Activated naive CD4-positive, alpha-beta T cell treated with anti-CD3 and anti-CD28 coated beads, Interleukin-2, amount 50 U/mL, for 72 hours (primary cell): ENCODE results near the gene DLX1. TPM values are rescaled to one million over a fixed set of nuclear protein-coding genes. Genes with fewer than 3 reads are reported as not detected.

Experiments
- ATAC-seq, 2 donors: fragments of 150-1000 bp; cut with Tn5 transposase; 2 replicates each; pipeline ENCODE4 v1.10.0; 2021; ENCODE audit warnings: mild to moderate bottlenecking in 2 of 2, moderate library complexity in 2 of 2
- DNase-seq, 2 donors: peaks; one replicate each; pipeline ENCODE4 v3.0.0; 2021 to 2022; ENCODE audit warnings: low spot score in 2 of 2
- H3K27ac Mint-ChIP-seq, 2 donors: one replicate each; pipeline ENCODE4 v1.8.0; 2022; ENCODE audit warnings: mild to moderate bottlenecking in 2 of 2, mixed read lengths in 2 of 2
- H3K36me3 Mint-ChIP-seq, 2 donors: one replicate each; pipeline ENCODE4 v1.8.0; 2022; ENCODE audit warnings: mixed read lengths in 2 of 2
- H3K9me3 Mint-ChIP-seq, 2 donors: one replicate each; pipeline ENCODE4 v1.8.0; 2022; ENCODE audit warnings: mixed read lengths in 2 of 2
- total RNA-seq, 2 donors: library from RNA; stranded (reverse); gene quantifications; one replicate each; pipeline ENCODE4 v1.2.3, GENCODE V29; 2022

The DLX1 gene
- total RNA-seq, 2 donors from 2014 or later: not detected

- no peak for ATAC-seq
- Mint-ChIP-seq H3K27ac (no peak overlapping the region), H3K9me3 (no peaks in the 10 kb centered on the region), H3K36me3 (peaks cover 10 to 50% of the 10 kb centered on the region in 2 donors)
- DNase-seq: no peak
These were observed 6.7 kb downstream of the DLX1 start for GRCh38 chr2:172091761-172092566.

GRCh38 chr2:172092716-172093415 lies 7.6 kb downstream of the DLX1 start:
- ATAC-seq (no peak), DNase-seq (no peak)
- H3K36me3 Mint-ChIP-seq: peaks cover 2 to 41% of the 10 kb centered on the region in 2 donors
- H3K27ac Mint-ChIP-seq: peak overlapping the region in 1 of 2 donors; percentile 16
- H3K9me3 Mint-ChIP-seq: no peaks in the 10 kb centered on the region

DNA sequence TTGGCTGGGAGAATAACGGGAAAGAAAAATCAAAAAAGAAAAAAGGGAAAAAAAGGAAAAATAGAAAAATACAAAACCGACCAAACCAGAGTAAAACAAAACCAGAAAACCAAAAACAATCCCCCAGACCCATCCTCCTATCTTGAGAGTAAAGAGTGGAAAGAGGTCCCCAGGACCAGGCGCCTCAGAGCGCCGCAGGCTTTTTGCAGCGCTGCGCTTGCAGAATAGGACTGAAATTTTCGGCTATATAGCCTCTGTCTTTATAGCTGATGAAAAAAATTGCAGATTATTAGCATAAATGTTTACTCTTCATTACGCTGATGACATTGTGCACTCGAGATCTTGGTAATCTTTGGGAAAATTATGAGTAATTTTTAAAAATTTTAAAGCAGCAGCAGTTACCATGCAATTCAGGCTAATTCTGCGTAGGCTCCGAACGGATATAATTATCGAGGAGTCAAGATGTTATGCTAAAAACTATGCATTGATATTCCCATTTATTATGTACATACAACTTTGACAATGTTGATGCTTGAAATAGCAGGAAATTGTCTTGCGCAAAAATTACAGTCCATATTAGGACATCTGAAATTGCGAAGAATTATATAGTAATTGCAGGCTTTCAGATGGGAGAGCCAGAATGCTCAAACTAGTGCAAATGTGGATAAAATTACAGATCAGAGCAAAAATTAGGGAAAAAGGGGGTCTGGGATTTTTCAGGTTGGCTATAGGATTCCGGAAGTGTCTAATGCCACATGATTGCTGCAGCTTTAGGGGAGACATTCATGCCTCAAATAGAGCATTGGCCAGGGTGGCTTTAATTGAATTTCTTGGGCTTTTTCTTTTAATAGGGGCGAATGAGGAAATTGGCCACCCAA lies 8.3 kb downstream of the DLX1 start:
- H3K36me3 Mint-ChIP-seq: peaks cover 0 to 39% of the 10 kb centered on the region in 2 donors
- H3K27ac Mint-ChIP-seq: no peak overlapping the region
- ATAC-seq: no peak
- H3K9me3 Mint-ChIP-seq: no peaks in the 10 kb centered on the region
- no peak for DNase-seq

DNA sequence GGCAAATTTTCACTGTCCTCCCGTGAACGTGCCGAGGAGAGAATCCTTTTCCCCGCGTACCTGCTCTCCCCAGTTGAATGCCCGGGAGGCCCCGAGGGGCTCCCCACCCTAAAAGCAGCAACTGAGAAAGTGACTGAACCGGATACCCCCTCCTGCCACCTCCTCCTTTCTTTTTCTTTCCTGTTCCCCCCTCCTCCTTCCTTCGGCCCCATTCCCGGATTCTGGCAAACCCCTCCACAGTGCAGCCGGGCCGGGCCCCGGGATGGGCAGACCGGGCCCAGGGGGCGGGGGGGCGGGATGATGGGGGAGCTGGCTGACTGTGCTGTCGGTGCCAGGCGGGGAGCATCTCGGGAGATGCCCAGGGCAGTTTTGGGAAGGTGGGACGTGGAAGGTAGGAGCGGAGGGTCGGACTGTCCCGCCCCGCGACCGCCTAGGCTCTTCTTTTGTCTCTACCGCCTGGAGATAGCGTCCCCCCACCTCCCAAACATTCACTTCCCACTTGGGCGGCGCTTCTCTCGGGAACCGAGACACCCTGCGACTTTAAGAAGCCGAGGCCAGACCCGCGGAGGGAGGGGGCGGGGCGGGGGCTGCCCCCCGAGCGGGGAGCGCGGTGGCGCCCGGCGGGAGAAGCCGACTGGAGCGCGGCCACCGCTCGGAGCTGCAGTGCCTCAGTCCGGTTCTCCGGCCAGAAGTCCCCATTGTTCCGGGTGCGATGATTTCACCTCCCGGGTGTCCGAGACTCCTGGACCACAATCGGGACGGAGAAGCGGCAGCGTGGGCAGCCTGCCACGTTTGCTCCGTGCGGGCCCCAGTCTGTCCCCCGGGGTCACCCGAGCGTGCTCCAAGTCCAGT lies 9.2 kb downstream of the DLX1 start:
- no peak for DNase-seq
- no peaks in the 10 kb centered on the region for H3K9me3 Mint-ChIP-seq
- no peak for ATAC-seq
- peaks cover 0 to 38% of the 10 kb centered on the region in 2 donors for H3K36me3 Mint-ChIP-seq
- no peak overlapping the region for H3K27ac Mint-ChIP-seq

- H3K36me3 Mint-ChIP-seq: peaks cover 0 to 30% of the 10 kb centered on the region in 2 donors
- ATAC-seq: peak; percentile 40 to 50
- no peak for DNase-seq
- H3K27ac Mint-ChIP-seq: peak overlapping the region in 1 of 2 donors; percentile 68
- H3K9me3 Mint-ChIP-seq: no peaks in the 10 kb centered on the region
These were observed 10.0 kb downstream of the DLX1 start for GRCh38 chr2:172095146-172095904.

DNA sequence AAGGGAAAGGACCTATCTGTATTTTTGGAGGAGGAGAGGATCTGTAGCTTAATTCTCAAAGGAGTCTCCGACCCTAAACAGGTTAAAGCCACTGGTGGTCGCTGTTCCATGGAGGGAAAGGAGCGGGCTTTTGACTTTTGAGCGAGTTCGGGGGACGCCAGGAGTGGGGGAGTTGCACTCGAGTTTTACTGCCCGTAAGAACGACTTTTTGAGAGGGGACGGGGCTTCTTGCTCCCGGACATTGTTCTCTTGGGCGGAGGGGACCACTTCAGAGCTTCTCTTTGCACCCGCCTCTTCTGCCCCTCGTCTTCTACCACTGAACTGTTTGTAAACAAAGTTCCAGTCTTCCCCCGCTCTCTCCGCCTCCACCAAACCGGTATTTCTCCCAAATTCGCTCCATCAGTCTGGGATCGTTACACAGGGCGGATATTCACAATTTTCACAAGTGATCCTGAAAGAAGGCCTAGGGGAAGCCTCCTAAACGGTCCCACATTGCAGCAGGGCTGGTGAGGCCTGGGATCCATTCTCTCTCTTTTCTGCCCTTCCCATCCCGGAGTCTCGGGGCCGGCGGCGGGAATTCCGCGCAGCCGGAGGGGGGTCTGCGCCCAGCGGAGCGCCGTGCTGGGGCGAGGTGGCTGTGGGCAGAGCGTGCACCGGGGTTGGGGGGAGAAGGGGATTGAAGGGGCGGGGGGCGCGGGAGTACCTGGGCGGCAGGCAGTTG lies 10.8 kb downstream of the DLX1 start:
- H3K36me3 Mint-ChIP-seq: peaks cover 0 to 28% of the 10 kb centered on the region in 2 donors
- no peak for DNase-seq
- no peak overlapping the region for H3K27ac Mint-ChIP-seq
- no peaks in the 10 kb centered on the region for H3K9me3 Mint-ChIP-seq
- no peak for ATAC-seq

DNA sequence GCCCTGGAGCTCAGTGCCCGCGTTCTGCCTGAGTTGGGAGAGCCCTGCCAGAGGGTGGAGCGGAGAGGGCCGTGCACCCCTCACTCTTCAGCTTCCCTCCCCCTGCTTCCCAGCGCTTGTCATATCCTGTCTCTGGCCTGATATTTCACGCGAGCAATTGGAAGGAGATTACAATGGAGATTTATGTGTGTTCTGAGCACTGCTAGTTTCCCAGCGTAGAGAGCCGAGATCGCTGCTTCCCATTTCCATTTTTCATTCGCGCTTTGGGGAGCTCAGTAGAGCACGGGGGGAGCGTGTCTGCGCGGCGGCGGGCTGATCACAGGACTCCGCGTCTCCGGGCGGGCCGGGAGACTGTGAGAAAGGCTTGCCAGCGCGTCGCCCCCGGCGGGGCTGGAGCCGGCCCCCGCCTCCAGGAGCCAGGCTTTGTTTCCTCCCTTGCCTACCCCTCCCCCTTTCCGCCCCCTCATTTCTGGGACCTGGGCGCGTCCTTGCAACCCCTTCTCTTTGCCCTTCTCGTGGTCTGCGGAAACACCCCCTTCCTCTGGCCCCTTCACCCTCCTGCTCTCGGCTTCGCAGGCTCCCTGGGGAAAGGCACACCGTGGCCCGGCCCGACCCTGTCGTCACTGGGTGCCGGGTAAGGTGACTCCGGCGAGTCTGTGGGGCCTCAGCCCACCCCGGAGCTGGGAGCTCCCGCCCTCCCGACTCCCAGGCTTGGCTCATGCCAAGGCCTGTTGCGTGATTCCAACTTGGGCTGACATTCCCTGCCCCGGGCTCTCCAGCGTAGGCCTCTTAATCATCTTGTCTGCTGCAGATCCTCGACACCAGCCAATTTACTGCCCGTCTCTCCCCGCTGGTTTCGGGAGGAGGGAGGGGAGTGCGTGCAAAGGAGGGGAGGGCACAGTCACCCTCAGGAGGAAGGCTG lies 11.6 kb downstream of the DLX1 start:
- H3K27ac Mint-ChIP-seq: no peak overlapping the region
- DNase-seq (no peak), ATAC-seq (no peak)

GRCh38 chr2:172097557-172098131 lies 12.3 kb downstream of the DLX1 start:
- DNase-seq: no peak
- Mint-ChIP-seq H3K9me3 (no peaks in the 10 kb centered on the region), H3K36me3 (peaks cover 0 to 26% of the 10 kb centered on the region in 2 donors), H3K27ac (no peak overlapping the region)
- ATAC-seq: peak in 1 of 2 donors; percentile 46

More for the DNA sequence above, 11.6 kb downstream of the DLX1 start:
- no peaks in the 10 kb centered on the region for H3K9me3 Mint-ChIP-seq
- H3K36me3 Mint-ChIP-seq: peaks cover 0 to 30% of the 10 kb centered on the region in 2 donors

DNA sequence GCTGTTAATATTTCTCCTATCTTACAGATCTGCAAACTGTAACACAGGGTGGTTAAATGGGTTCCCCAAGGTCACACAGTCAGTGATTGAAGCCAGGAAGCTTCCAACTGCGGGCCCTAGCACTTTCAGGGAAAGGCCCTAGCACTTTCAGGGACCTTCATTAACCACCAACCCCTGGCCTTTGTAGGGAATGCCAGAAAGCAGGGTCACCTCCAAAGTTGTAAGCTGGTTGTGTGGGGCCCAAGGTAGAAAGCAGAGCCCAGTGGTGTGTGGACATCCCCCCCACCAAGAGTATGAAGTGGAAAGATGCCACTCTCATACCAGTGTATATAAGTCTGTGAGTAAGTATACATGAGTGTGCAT lies 13.0 kb downstream of the DLX1 start:
- H3K9me3 Mint-ChIP-seq: no peaks in the 10 kb centered on the region
- peak in 1 of 2 donors; percentile 15 for ATAC-seq
- H3K27ac Mint-ChIP-seq: no peak overlapping the region
- no peak for DNase-seq
- peaks cover 0 to 19% of the 10 kb centered on the region in 2 donors for H3K36me3 Mint-ChIP-seq

- Mint-ChIP-seq H3K36me3 (peaks cover 0 to 14% of the 10 kb centered on the region in 2 donors), H3K9me3 (no peaks in the 10 kb centered on the region), H3K27ac (no peak overlapping the region)
- peak in 1 of 2 donors; percentile 80 for DNase-seq
- peak; percentile 12 to 63 for ATAC-seq
These were observed 13.6 kb downstream of the DLX1 start for GRCh38 chr2:172098650-172099471.

- Mint-ChIP-seq H3K9me3 (no peaks in the 10 kb centered on the region), H3K27ac (no peak overlapping the region), H3K36me3 (peaks cover 0 to 11% of the 10 kb centered on the region in 2 donors)
- ATAC-seq: no peak
- no peak for DNase-seq
These were observed 14.3 kb downstream of the DLX1 start for GRCh38 chr2:172099472-172100079.

DNA sequence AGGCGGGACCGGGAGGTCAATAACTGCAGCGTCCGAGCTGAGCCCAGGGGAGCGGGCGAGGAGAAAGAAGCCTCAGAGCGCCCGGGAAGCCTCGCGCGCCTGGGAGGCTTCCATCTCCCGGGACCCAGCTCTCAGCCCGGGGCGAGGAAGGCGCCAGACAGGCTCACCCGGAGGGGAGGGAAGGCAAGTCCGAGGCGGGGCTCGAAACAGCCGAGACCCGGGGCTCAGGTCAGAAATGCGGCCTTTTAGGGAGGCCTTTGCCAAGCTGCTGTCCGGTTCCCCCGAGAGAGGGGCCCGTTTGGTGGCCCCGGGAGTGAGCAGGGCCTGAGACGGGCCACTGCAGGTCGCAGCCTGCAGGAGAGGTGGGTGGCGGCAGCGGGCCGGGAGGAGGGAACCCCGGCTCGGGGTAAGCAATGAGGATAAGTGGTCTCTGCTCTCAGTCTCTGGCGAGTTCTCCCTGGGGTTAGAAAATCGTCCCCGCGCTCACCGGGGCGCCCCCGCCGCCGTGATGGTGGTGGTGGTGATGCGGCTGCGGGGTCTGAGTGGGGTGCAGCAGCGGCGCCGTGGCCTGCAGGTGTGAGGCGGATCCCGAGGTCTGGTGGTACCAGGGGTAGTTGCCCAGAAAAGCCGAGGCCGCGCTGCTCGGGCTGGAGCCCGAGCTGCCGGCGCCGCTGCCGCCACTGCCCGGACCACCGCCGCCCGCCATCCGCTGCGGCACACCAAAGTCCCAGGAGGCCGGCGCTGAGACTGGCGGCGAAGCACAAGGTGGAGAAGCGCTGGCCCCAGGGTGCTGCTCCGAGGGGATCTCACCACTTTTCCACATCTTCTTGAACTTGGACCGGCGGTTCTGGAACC lies 15.0 kb downstream of the DLX1 start:
- no peak overlapping the region for H3K27ac Mint-ChIP-seq
- ATAC-seq: no peak
- no peak for DNase-seq
- no peaks in the 10 kb centered on the region for H3K9me3 Mint-ChIP-seq
- peaks cover 0 to 11% of the 10 kb centered on the region in 2 donors for H3K36me3 Mint-ChIP-seq
